Fibroblast of lung (primary cell): ENCODE data around the gene PIK3R6. TPM values are rescaled to one million over a fixed set of nuclear protein-coding genes. Genes with fewer than 3 reads are reported as not detected.
"Not testable (repeated sequence)": the region's sequence is repeated elsewhere in the genome, so short reads cannot be mapped to it uniquely, and the experiment has no call there.

ENCODE experiments used
- DNase-seq, 2 donors: peaks; one replicate each; pipeline versions ENCODE4 v3.0.0 to v3.0.0-alpha.2; 2010; ENCODE audit warnings: low read depth in 2 of 2
- H2AFZ ChIP-seq: 2 replicates; pipeline ENCODE4 v1.5.1; 2012; ENCODE audit warnings: low read length, control low read depth, inconsistent platforms
- H3K27ac ChIP-seq: 2 replicates; pipeline ENCODE4 v1.5.1; 2011; ENCODE audit warnings: low read length, control low read depth; ENCODE audit not compliant: insufficient read depth
- H3K27me3 ChIP-seq: 2 replicates; pipeline ENCODE4 v1.5.1; 2011; ENCODE audit warnings: mild to moderate bottlenecking, low read length; ENCODE audit not compliant: control insufficient read depth, insufficient read depth
- H3K36me3 ChIP-seq: 2 replicates; pipeline ENCODE4 v1.5.1; 2011; ENCODE audit warnings: low read length; ENCODE audit not compliant: control insufficient read depth, insufficient read depth
- H3K4me1 ChIP-seq: 2 replicates; pipeline ENCODE4 v1.5.1; 2011; ENCODE audit warnings: low read length; ENCODE audit not compliant: control insufficient read depth, insufficient read depth; ENCODE audit errors: extremely low read depth
- H3K4me2 ChIP-seq: 2 replicates; pipeline ENCODE4 v1.5.1; 2011; ENCODE audit warnings: low read length, control low read depth; ENCODE audit not compliant: insufficient read depth; ENCODE audit errors: extremely low read depth
- H3K4me3 ChIP-seq, 4 experiments: fragments of 200-600 bp in 1 of 4; sonication (generic) in 1 of 4; replicated peaks in 1 of 4; 2 replicates each; pipeline ENCODE4 v1.5.1; 2011 to 2016; ENCODE audit warnings: low read length in 4 of 4, low read depth in 3 of 4, mild to moderate bottlenecking in 3 of 4, control low read depth in 2 of 4, inconsistent platforms in 1 of 4, mixed read lengths in 1 of 4; ENCODE audit not compliant: insufficient read depth in 1 of 4; ENCODE audit errors: control extremely low read depth in 1 of 4
- H3K79me2 ChIP-seq: 2 replicates; pipeline ENCODE4 v1.5.1; 2012; ENCODE audit warnings: mild to moderate bottlenecking, low read length, inconsistent platforms; ENCODE audit not compliant: control insufficient read depth, insufficient read depth
- H3K9ac ChIP-seq: 2 replicates; pipeline ENCODE4 v1.5.1; 2011; ENCODE audit warnings: mild to moderate bottlenecking, low read length, control low read depth; ENCODE audit not compliant: insufficient read depth
- H3K9me3 ChIP-seq: 2 replicates; pipeline ENCODE4 v1.5.1; 2012; ENCODE audit warnings: low read depth, low read length; ENCODE audit not compliant: control insufficient read depth, insufficient read depth
- H4K20me1 ChIP-seq: 2 replicates; pipeline ENCODE4 v1.5.1; 2011; ENCODE audit warnings: low read length; ENCODE audit not compliant: control insufficient read depth, insufficient read depth; ENCODE audit errors: extremely low read depth
- CTCF ChIP-seq, 2 donors: IDR thresholded peaks in 1 of 2; conservative IDR thresholded peaks in 1 of 2; 1 replicate in 1 of 2; 2 replicates in 1 of 2; pipeline ENCODE4 v1.5.1; 2011 to 2012; ENCODE audit warnings: low read length in 2 of 2, control low read depth in 1 of 2, inconsistent platforms in 1 of 2, low read depth in 1 of 2, mild to moderate bottlenecking in 1 of 2
- EZH2 ChIP-seq: IDR thresholded peaks from 2 replicates; pipeline ENCODE4 v1.5.1; 2012; ENCODE audit warnings: low read length, control low read depth, mild to moderate bottlenecking; ENCODE audit errors: missing control alignments
- polyA plus RNA-seq, 2 donors: library from polyadenylated mRNA; depleted of rRNA in 1 of 2; stranded (reverse) in 1 of 2; unstranded in 1 of 2; fragments of >200 nt; gene quantifications; 2 replicates each; pipeline ENCODE4 v1.2.1, GENCODE V29; 2011 to 2012; ENCODE audit warnings: missing spikeins in 1 of 2
- total RNA-seq: library from RNA; depleted of rRNA; stranded (reverse); fragments of >200 nt; gene quantifications from 2 replicates; pipeline ENCODE4 v1.2.1, GENCODE V29; 2014

PIK3R6 gene
- total and polyA plus RNA-seq, 2 donors (not counting 1 experiment from before 2014, with no cell fraction given) = 0.02 TPM; not detected in 1

GRCh38 chr17:8806926-8807550 is 60.4 kb downstream of the PIK3R6 start:
- DNase-seq = no peak
- no peak overlapping the region for H3K4me2 ChIP-seq
- H3K4me3 ChIP-seq = no peak overlapping the region
- no peaks in the 10 kb centered on the region for H4K20me1 ChIP-seq
- no peaks in the 10 kb centered on the region for H3K27me3 ChIP-seq
- H3K79me2 ChIP-seq = no peaks in the 10 kb centered on the region
- no peaks in the 10 kb centered on the region for H3K4me1 ChIP-seq
- H3K27ac ChIP-seq = no peak overlapping the region
- no peaks in the 10 kb centered on the region for H3K36me3 ChIP-seq
- H3K9me3 ChIP-seq = no peaks in the 10 kb centered on the region
- no peak overlapping the region for H3K9ac ChIP-seq
- H2AFZ ChIP-seq = no peak overlapping the region
- TF ChIP-seq EZH2 (no peak), CTCF (conservative IDR thresholded peaks at IDR 0.05 in 1 of 2, IDR thresholded peaks at IDR 0.05 in 1 of 2; ENCODE audit: low read depth in 1 of 2, low read length in 2 of 2) (no peak)

- no peak overlapping the region for H3K9ac ChIP-seq
- H3K79me2 ChIP-seq = no peaks in the 10 kb centered on the region
- no peak for DNase-seq
- H4K20me1 ChIP-seq = no peaks in the 10 kb centered on the region
- no peak overlapping the region for H3K4me3 ChIP-seq
- H3K36me3 ChIP-seq = no peaks in the 10 kb centered on the region
- no peaks in the 10 kb centered on the region for H3K27me3 ChIP-seq
- no peak overlapping the region for H2AFZ ChIP-seq
- H3K9me3 ChIP-seq = no peaks in the 10 kb centered on the region
- H3K4me2 ChIP-seq = no peak overlapping the region
- no peak overlapping the region for H3K27ac ChIP-seq
- no peak for TF ChIP-seq CTCF (conservative IDR thresholded peaks at IDR 0.05 in 1 of 2, IDR thresholded peaks at IDR 0.05 in 1 of 2; ENCODE audit: low read depth in 1 of 2, low read length in 2 of 2)
- TF ChIP-seq EZH2 = no peak
- H3K4me1 ChIP-seq = no peaks in the 10 kb centered on the region
Observed at GRCh38 chr17:8806253-8806925, 61.1 kb downstream of the PIK3R6 start.

GRCh38 chr17:8805396-8805795 is 62.1 kb downstream of the PIK3R6 start:
- not testable (repeated sequence) for H3K27me3 ChIP-seq, H3K79me2 ChIP-seq, H4K20me1 ChIP-seq, H3K9ac ChIP-seq, H3K4me3 ChIP-seq, H3K36me3 ChIP-seq, H3K9me3 ChIP-seq, H3K27ac ChIP-seq, DNase-seq, H3K4me2 ChIP-seq, H2AFZ ChIP-seq, H3K4me1 ChIP-seq
